ENCODE measurements around the gene PTPN14.

DNA sequence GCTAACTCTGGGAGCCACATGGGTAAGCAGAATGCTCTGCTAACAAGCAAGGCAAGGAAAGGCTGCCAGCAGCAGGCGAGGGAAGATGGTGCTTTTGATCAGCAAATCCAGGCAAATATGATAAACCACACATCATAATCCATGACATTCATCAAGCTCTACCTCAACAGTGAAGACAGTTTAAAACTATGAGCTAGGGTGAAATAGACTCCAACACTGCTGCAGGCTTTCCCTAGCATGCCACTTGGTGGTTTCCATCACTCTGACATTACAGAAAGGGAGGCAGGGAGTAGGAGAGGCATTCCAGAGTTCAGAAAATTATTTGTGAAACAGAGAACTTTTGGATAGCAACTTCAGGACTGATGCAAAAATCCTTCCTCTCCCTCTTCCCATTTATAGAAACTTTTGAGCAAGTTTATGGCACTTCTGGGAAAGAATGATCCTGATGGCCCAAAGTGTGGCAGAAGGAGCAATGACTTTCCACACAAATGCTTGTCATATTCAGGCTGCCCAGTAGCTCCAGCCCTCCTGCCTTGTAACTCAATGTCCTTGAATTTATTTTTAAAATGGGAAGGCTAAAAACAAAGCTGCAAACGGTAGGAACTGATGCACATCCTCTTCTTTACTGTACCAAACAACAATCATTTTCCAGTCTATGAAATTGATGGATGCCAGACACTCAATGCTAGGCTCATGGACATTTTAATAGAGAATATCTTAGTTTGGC, 199.7 kb downstream of the PTPN14 start:
- no peak for TF ChIP-seq YY1 (IDR thresholded peaks at IDR 0.05; ENCODE audit: extremely low read depth, insufficient replicate concordance, low read depth, low read length)
- TF ChIP-seq, protein P1, sequence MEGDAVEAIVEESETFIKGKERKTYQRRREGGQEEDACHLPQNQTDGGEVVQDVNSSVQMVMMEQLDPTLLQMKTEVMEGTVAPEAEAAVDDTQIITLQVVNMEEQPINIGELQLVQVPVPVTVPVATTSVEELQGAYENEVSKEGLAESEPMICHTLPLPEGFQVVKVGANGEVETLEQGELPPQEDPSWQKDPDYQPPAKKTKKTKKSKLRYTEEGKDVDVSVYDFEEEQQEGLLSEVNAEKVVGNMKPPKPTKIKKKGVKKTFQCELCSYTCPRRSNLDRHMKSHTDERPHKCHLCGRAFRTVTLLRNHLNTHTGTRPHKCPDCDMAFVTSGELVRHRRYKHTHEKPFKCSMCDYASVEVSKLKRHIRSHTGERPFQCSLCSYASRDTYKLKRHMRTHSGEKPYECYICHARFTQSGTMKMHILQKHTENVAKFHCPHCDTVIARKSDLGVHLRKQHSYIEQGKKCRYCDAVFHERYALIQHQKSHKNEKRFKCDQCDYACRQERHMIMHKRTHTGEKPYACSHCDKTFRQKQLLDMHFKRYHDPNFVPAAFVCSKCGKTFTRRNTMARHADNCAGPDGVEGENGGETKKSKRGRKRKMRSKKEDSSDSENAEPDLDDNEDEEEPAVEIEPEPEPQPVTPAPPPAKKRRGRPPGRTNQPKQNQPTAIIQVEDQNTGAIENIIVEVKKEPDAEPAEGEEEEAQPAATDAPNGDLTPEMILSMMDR (IDR thresholded peaks at IDR 0.05 in 2 of 3, conservative IDR thresholded peaks at IDR 0.05 in 1 of 3; ENCODE audit: borderline replicate concordance in 1 of 3, insufficient read depth in 1 of 3, low read depth in 2 of 3, low read length in 2 of 3): no peak
- TF ChIP-seq EZH2phosphoT487 (IDR thresholded peaks at IDR 0.05; ENCODE audit: borderline replicate concordance): no peak
- TF ChIP-seq TCF7L2 (IDR thresholded peaks at IDR 0.05; ENCODE audit: borderline replicate concordance, extremely low read depth, insufficient read depth, insufficient read length): no peak
